ENCODE data around the gene MMP17.
A peak's percentile ranks its signal among the peaks of the same experiment; 100 is the strongest.

The MMP17 gene

DNA sequence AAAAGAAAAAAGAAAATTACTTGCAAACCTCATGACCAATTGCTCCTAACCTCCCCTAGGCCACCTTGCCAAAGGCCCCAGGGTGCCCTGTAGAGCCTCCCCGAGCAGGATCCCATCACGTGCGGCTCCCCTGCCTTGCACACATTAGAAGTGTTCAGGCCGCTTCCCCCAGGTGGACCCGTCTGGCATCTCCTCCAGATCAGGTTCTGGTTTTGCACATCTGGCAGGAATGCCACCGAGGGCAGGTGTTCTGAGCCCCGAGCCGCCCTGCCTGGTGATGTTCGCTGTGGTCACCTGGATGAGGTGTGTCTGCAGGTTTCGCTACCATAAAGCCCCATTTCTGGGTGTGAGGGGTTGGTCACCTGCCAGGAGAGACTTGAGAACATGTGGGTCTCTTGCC lies 19.3 kb downstream of the MMP17 start:
- intact Hi-C loops (cut with DNase I; ENCODE audit: low total_unique reads): no loop called here

DNA sequence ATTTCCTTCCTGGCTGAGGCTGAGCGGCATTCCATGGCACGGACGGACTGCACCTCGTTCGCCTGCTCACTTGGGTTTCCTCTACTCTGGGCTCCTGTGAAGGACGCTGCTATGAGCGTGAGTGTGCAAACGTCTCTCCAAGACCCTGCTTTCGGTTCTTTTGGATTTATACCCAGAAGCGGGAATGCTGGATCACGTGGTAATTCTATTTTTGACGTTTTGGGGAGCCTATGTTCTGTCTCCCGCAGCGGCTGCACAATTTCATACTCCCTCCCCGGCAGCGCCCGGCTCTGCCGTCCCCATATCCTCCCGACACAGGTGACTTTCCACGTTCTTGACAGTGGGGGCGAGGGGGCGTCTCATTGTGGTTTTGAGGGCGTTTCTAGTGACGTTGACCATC lies 20.6 kb downstream of the MMP17 start:
- no peak for DNase-seq
- peaks cover 0 to 40% of the 10 kb centered on the region in 2 donors for H3K27me3 ChIP-seq
- H3K27ac ChIP-seq: no peak overlapping the region
- H3K4me1 ChIP-seq: no peaks in the 10 kb centered on the region
- no peaks in the 10 kb centered on the region for H3K9me3 ChIP-seq
- TF ChIP-seq, protein P1, sequence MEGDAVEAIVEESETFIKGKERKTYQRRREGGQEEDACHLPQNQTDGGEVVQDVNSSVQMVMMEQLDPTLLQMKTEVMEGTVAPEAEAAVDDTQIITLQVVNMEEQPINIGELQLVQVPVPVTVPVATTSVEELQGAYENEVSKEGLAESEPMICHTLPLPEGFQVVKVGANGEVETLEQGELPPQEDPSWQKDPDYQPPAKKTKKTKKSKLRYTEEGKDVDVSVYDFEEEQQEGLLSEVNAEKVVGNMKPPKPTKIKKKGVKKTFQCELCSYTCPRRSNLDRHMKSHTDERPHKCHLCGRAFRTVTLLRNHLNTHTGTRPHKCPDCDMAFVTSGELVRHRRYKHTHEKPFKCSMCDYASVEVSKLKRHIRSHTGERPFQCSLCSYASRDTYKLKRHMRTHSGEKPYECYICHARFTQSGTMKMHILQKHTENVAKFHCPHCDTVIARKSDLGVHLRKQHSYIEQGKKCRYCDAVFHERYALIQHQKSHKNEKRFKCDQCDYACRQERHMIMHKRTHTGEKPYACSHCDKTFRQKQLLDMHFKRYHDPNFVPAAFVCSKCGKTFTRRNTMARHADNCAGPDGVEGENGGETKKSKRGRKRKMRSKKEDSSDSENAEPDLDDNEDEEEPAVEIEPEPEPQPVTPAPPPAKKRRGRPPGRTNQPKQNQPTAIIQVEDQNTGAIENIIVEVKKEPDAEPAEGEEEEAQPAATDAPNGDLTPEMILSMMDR (IDR thresholded peaks at IDR 0.05): no peak
- no peak overlapping the region for H3K4me3 ChIP-seq
- intact Hi-C loops (cut with DNase I; ENCODE audit: low total_unique reads): no loop called here
- peaks cover 0 to 4% (median 0%) of the 10 kb centered on the region in 3 donors for H3K36me3 ChIP-seq

More for the DNA sequence above, 19.3 kb downstream of the MMP17 start:
- DNase-seq: no peak
- H3K9me3 ChIP-seq: no peaks in the 10 kb centered on the region
- H3K4me1 ChIP-seq: no peaks in the 10 kb centered on the region
- H3K27ac ChIP-seq: no peak overlapping the region
- TF ChIP-seq, protein P1 (IDR thresholded peaks at IDR 0.05): no peak
- H3K4me3 ChIP-seq: no peak overlapping the region
- H3K27me3 ChIP-seq: peaks cover 0 to 30% of the 10 kb centered on the region in 2 donors
- H3K36me3 ChIP-seq: peaks cover 0 to 4% (median 0%) of the 10 kb centered on the region in 3 donors

DNA sequence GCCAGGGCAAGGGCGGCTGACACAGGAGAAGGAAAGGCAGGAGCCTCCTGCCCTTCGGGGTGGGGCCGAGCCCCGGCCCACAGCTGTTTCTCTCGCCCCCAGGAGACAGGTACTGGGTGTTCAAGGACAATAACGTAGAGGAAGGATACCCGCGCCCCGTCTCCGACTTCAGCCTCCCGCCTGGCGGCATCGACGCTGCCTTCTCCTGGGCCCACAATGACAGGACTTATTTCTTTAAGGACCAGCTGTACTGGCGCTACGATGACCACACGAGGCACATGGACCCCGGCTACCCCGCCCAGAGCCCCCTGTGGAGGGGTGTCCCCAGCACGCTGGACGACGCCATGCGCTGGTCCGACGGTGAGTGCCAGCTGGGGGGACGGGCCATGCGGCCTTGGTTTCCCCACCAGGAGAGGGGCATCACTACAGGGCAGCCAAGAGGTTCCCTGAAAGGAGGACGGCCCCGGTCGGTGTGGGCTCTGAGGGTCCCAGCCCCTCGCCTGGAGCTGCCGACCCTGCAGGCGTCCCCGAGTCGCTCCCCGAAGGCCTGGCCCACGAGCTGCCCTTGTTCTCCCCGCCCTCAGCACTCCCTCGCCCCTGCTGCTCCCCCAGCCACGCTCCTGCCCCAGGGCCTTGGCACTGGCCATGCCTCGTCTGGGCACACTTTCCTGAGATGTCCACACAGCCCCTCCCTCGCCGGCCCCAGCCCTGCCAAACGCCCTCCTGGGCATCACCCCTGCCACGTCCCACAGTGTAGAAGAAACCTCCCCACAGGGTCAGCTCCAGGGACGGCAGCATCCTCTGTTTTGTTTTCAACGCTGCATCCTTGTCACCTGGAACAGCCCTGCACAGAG lies 21.7 kb downstream of the MMP17 start:
- peaks cover 0 to 51% of the 10 kb centered on the region in 2 donors for H3K27me3 ChIP-seq
- TF ChIP-seq, protein P1 (IDR thresholded peaks at IDR 0.05): no peak
- no peaks in the 10 kb centered on the region for H3K9me3 ChIP-seq
- no peak overlapping the region for H3K4me3 ChIP-seq
- peaks cover 0 to 4% (median 0%) of the 10 kb centered on the region in 3 donors for H3K36me3 ChIP-seq
- no peak overlapping the region for H3K27ac ChIP-seq
- H3K4me1 ChIP-seq: no peaks in the 10 kb centered on the region
- intact Hi-C loops (cut with DNase I; ENCODE audit: low total_unique reads): loop anchor here (5.0 kb wide), 1 partner anchor 147 kb away; no protein-coding TSS in a partner anchor
- DNase-seq: no peak

DNA sequence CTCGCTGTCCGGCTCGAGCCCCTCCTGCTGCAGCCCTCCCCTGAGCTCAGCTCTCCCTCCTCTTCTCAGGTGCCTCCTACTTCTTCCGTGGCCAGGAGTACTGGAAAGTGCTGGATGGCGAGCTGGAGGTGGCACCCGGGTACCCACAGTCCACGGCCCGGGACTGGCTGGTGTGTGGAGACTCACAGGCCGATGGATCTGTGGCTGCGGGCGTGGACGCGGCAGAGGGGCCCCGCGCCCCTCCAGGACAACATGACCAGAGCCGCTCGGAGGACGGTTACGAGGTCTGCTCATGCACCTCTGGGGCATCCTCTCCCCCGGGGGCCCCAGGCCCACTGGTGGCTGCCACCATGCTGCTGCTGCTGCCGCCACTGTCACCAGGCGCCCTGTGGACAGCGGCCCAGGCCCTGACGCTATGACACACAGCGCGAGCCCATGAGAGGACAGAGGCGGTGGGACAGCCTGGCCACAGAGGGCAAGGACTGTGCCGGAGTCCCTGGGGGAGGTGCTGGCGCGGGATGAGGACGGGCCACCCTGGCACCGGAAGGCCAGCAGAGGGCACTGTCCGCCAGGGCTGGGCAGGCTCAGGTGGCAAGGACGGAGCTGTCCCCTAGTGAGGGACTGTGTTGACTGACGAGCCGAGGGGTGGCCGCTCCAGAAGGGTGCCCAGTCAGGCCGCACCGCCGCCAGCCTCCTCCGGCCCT lies 22.8 kb downstream of the MMP17 start:
- no peak for DNase-seq
- Histone ChIP-seq H3K27ac (no peak overlapping the region), H3K4me1 (no peaks in the 10 kb centered on the region), H3K27me3 (peaks cover 0 to 62% of the 10 kb centered on the region in 2 donors), H3K9me3 (no peaks in the 10 kb centered on the region), H3K36me3 (no peaks in the 10 kb centered on the region), H3K4me3 (no peak overlapping the region)
- TF ChIP-seq, protein P1 (IDR thresholded peaks at IDR 0.05): peak; percentile 58 to 67
- intact Hi-C loops (cut with DNase I; ENCODE audit: low total_unique reads): loop anchor here (5.0 kb wide), 1 partner anchor 146 kb away; no protein-coding TSS in a partner anchor

DNA sequence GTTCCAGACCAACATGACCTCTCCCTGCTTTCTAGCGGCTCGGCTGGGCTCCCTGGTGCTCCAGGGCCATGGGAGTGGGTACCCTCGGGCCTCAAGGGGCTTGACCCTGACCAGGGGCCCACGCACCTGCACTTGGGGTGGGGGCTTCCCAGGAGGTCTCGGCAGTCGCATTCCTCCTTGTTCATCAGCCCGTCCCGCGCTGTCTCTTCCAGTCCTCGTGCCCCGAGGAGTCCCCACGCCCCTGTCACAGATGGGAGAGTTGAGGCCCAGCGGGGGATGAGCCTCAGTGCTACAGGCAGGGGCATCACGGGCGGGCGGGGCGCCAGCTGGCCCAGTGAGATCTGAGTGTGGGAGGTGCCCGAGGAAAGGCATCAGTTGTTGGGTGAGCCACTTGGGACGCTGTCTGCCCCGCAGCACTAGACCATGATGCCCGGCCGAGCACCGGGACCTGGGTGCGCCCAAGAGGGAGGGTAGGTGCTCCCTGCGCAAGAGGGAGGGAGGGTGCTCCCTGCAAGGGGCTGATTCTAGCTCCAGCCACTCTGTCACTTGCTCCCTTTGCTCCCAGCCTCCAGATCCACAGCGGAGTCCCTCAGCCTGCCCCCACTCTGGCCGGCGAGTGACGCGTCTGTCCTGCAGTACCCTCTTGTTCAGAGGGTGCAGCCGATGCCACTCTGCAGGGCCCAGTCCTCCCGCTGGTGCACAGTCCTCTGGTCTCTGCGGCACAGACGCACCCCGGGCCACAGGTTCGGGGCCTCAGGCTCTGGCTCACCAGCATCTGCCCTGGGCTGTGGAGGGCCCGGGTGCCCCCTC lies 23.8 kb downstream of the MMP17 start:
- no peak overlapping the region for H3K4me3 ChIP-seq
- H3K27me3 ChIP-seq: peaks cover 0 to 71% of the 10 kb centered on the region in 2 donors
- TF ChIP-seq, protein P1 (IDR thresholded peaks at IDR 0.05): no peak
- no peaks in the 10 kb centered on the region for H3K9me3 ChIP-seq
- no peak for DNase-seq
- intact Hi-C loops (cut with DNase I; ENCODE audit: low total_unique reads): loop anchor here (5.0 kb wide), 1 partner anchor 145 kb away; no protein-coding TSS in a partner anchor
- H3K4me1 ChIP-seq: no peaks in the 10 kb centered on the region
- H3K36me3 ChIP-seq: no peaks in the 10 kb centered on the region
- no peak overlapping the region for H3K27ac ChIP-seq
